OCI-LY3 (cell line): ENCODE measurements around the gene GAS1.

Source experiments
- H2AFZ ChIP-seq: fragments of 200-600, 300-600 bp; shearing (Covaris generic); 2 replicates; pipeline ENCODE4 v1.6.0; 2014; ENCODE audit warnings: antibody characterized with exemption, low read depth, low read length
- H3K27ac ChIP-seq: fragments of 200-600, 300-600 bp; sonication (generic); 2 replicates; pipeline ENCODE4 v1.5.1; 2014; ENCODE audit warnings: mild to moderate bottlenecking, low read length, moderate library complexity, mixed read lengths
- H3K27me3 ChIP-seq: fragments of 200-600, 300-600 bp; sonication (generic); 2 replicates; pipeline ENCODE4 v1.6.1; 2014; ENCODE audit warnings: low read depth, low read length, mixed read lengths
- H3K36me3 ChIP-seq: fragments of 200-600, 300-600 bp; sonication (generic); replicated peaks from 2 replicates; pipeline ENCODE3; 2014; ENCODE audit warnings: low read depth, low read length, mixed read lengths
- H3K4me1 ChIP-seq: fragments of 300-600, 200-600 bp; sonication (generic); 2 replicates; pipeline ENCODE4 v1.6.1; 2014; ENCODE audit warnings: low read length, mixed read lengths
- H3K4me2 ChIP-seq: fragments of 200-600, 300-600 bp; sonication (generic); 2 replicates; pipeline ENCODE4 v1.6.1; 2014; ENCODE audit warnings: low read length, mixed read lengths
- H3K4me3 ChIP-seq: fragments of 300-600, 200-600 bp; sonication (generic); 2 replicates; pipeline ENCODE4 v1.5.1; 2014; ENCODE audit warnings: antibody characterized with exemption, mild to moderate bottlenecking, low read length, moderate library complexity
- H3K79me2 ChIP-seq: fragments of 300-600, 200-600 bp; shearing (Covaris generic); 2 replicates; pipeline ENCODE4 v1.6.1; 2014; ENCODE audit warnings: mild to moderate bottlenecking, low read length, mixed read lengths
- H3K9ac ChIP-seq: fragments of 300-600, 200-600 bp; shearing (Covaris generic); 2 replicates; pipeline ENCODE4 v1.6.0; 2014; ENCODE audit warnings: mild to moderate bottlenecking, low read length, moderate library complexity
- H3K9me3 ChIP-seq: fragments of 200-600, 300-600 bp; shearing (Covaris generic); 2 replicates; pipeline ENCODE4 v1.6.1; 2014; ENCODE audit warnings: low read length, mixed read lengths; ENCODE audit not compliant: insufficient read depth
- H4K20me1 ChIP-seq: fragments of 200-600, 300-600 bp; sonication (generic); 2 replicates; pipeline ENCODE4 v1.6.1; 2016; ENCODE audit warnings: low read length, mixed read lengths; ENCODE audit not compliant: insufficient read depth
- CTCF ChIP-seq: fragments of 200-600, 300-600 bp; sonication (generic); IDR thresholded peaks from 2 replicates; pipeline ENCODE4 v1.5.1; 2014; ENCODE audit warnings: antibody characterized with exemption, low read length, low read depth
- EZH2phosphoT487 ChIP-seq: fragments of 200-600 bp; shearing (Covaris generic); IDR thresholded peaks from 2 replicates; pipeline ENCODE4 v1.6.1; 2018; ENCODE audit warnings: antibody characterized with exemption, mixed run types, low read depth

Gene GAS1

DNA sequence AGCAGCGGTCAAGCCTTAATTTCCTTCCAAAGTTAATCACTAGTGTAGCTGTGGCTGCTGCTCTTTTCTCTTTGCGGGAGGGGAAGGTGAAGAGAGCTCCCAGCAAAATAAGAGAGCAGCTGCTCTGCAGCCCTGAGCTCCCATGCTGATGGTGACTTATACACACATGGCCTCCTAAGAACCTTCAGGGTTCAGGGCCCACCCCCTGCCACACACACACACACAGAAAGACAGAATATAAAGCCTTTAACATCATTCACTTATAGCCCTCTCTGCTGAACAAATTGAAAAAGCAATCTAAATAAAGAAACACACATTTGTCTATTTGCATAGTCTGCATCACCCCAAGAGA lies 43.6 kb downstream of the GAS1 start:
- Histone ChIP-seq H2AFZ (no peak overlapping the region), H3K4me1 (no peaks in the 10 kb centered on the region), H3K79me2 (no peaks in the 10 kb centered on the region), H3K36me3 (no peaks in the 10 kb centered on the region), H3K4me3 (no peak overlapping the region), H3K27ac (no peak overlapping the region), H3K4me2 (no peak overlapping the region), H3K9ac (no peak overlapping the region), H4K20me1 (no peaks in the 10 kb centered on the region), H3K27me3 (no peaks in the 10 kb centered on the region), H3K9me3 (no peaks in the 10 kb centered on the region)
- no peak for TF ChIP-seq CTCF
- TF ChIP-seq EZH2phosphoT487, result no peak

DNA sequence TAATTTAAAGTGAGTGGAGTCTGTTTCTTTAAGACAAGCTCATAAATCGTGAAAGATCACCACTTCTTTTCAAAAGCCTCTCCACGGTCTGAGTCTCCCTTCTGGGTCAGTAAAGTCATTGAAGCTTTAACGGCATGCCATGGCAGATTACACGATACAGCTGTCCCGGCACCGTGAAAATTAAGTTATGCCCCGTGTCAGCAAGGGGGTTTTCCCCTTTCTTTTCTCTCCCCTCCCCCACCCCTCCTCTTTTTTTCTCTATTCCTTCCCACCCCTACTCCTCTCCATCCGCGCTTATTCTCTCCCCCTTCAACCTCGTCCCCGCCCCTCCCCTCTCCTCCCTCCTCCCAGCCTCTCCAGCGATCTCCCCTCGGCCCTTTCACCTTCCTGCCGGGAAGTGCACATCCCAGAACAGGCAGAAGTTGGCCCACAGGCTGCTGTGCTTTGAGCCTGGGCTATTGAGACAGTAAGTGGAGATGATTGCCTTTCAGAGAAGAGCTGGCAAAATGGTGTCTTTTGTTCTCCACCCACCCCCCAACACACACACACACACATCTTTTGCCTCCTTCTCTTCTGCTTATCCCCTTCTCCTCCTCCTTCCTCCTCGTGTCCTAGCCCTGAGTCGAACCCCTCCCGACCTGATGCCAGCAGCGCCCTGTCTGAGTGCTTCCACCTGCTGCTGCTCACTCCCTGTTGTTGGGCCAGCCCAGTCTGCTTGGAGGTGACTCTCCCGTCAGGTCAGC lies 44.1 kb downstream of the GAS1 start:
- H3K9me3 ChIP-seq, result no peaks in the 10 kb centered on the region
- H2AFZ ChIP-seq, result no peak overlapping the region
- no peaks in the 10 kb centered on the region for H3K27me3 ChIP-seq
- no peaks in the 10 kb centered on the region for H3K79me2 ChIP-seq
- no peaks in the 10 kb centered on the region for H3K36me3 ChIP-seq
- no peak overlapping the region for H3K9ac ChIP-seq
- H4K20me1 ChIP-seq, result no peaks in the 10 kb centered on the region
- no peak overlapping the region for H3K27ac ChIP-seq
- no peak for TF ChIP-seq EZH2phosphoT487
- TF ChIP-seq CTCF, result no peak
- no peaks in the 10 kb centered on the region for H3K4me1 ChIP-seq
- no peak overlapping the region for H3K4me3 ChIP-seq
- no peak overlapping the region for H3K4me2 ChIP-seq

- Histone ChIP-seq H3K4me3 (no peak overlapping the region), H3K9ac (no peak overlapping the region), H3K27ac (no peak overlapping the region), H4K20me1 (no peaks in the 10 kb centered on the region), H3K36me3 (no peaks in the 10 kb centered on the region), H3K4me1 (no peaks in the 10 kb centered on the region), H3K27me3 (no peaks in the 10 kb centered on the region), H3K79me2 (no peaks in the 10 kb centered on the region), H2AFZ (no peak overlapping the region), H3K4me2 (no peak overlapping the region), H3K9me3 (no peaks in the 10 kb centered on the region)
- TF ChIP-seq CTCF (no peak), EZH2phosphoT487 (no peak)
These were observed 44.7 kb downstream of the GAS1 start for GRCh38 chr9:86902586-86902985.

- Histone ChIP-seq H3K27me3 (no peaks in the 10 kb centered on the region), H3K4me3 (no peak overlapping the region), H3K9me3 (no peaks in the 10 kb centered on the region), H3K79me2 (no peaks in the 10 kb centered on the region), H3K36me3 (no peaks in the 10 kb centered on the region), H3K9ac (no peak overlapping the region), H2AFZ (no peak overlapping the region), H4K20me1 (no peaks in the 10 kb centered on the region), H3K4me2 (no peak overlapping the region), H3K27ac (no peak overlapping the region), H3K4me1 (no peaks in the 10 kb centered on the region)
- TF ChIP-seq CTCF, result no peak
- TF ChIP-seq EZH2phosphoT487, result no peak
These were observed 45.1 kb downstream of the GAS1 start for GRCh38 chr9:86902176-86902575.
